NCI-H1092 treated with DMSO at 0.1 percent for 48 hours (cell line): Measurements from ENCODE around the gene PRSS23.
"Not testable (repeated sequence)": the region's sequence is repeated elsewhere in the genome, so short reads cannot be mapped to it uniquely, and the experiment has no call there.

Experiments
- DNase-seq: peaks from one replicate; lab custom pipeline; 2025; lab: John Stamatoyannopoulos, UW

The PRSS23 gene

GRCh38 chr11:86800076-86800959 lies at the start of gene PRSS23:
Gene PRSS23, plus strand, starts transcription at chr11:86800542. Its CDS starts 7,102 bp downstream, at chr11:86807644.
- DNase-seq, result peak; percentile 72

DNA sequence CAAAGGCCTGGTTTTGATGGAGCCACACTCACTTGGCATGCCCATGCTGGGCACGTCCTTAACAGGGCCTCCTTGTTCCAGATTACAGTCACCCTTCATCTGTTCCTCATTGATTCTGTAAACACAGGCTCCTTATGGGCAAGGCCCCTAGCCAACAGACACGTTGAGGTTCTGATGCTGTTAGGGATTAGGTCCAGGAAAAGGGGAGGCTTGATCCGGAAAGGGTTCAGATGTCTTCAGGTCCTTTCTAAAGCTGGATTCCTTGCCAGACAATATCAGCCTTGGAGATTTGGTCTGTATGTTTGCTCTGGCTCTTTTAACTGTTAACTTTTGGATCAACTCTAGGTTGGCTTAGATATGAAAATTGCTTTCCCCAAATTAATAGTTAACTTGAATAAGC lies 46.9 kb upstream of the PRSS23 start:
- DNase-seq, result no peak

GRCh38 chr11:86755146-86755545 lies 45.2 kb upstream of the PRSS23 start:
- no peak for DNase-seq

- no peak for DNase-seq
These were observed 42.2 kb upstream of the PRSS23 start for GRCh38 chr11:86758171-86758570.

GRCh38 chr11:86760577-86760976 lies 39.8 kb upstream of the PRSS23 start:
- DNase-seq, result no peak

DNA sequence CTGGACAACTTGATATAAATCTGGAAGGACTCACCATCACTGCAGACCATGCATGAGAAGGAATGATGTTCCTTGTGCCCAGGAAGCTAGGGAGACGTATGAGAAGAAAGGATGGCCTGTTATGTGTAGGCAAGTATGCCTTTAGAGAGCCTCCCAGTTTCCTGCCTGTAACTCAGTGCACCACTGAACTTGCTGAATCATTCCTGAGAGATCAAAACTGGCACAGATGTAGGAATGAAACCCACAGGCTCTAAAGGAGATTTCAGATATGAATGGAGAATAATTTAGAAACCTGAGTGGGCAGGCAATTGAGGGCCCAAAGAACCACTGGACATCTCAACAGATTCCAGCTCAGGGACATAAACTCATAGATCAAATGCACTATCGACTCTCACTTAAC lies 38.4 kb upstream of the PRSS23 start:
- DNase-seq, result no peak

- no peak for DNase-seq
These were observed 35.1 kb upstream of the PRSS23 start for GRCh38 chr11:86765203-86765602.

DNA sequence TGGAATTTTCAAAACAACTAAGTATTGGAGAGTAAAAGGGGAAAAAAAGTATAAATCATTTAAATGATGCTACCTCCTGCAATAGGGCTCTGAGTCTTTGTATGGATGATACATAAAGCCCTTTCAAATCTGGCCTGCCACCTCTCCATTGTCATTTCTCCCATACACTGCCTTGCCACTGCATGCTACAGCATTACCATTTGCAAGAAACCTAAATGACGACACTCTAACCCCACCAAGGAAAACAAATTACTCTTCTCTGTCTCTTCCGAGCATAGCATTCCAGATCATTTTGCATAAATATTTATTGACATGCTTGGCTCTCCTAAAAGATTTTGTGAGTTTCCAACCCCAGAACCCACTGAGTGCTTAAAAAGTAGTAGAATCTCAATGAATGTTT lies 34.5 kb upstream of the PRSS23 start:
- no peak for DNase-seq

GRCh38 chr11:86769219-86769618 lies 31.1 kb upstream of the PRSS23 start:
- no peak for DNase-seq

GRCh38 chr11:86770473-86771027 lies 29.8 kb upstream of the PRSS23 start:
- DNase-seq, result not testable (repeated sequence)

- DNase-seq, result no peak
These were observed 27.3 kb upstream of the PRSS23 start for GRCh38 chr11:86772999-86773398.

- no peak for DNase-seq
These were observed 26.7 kb upstream of the PRSS23 start for GRCh38 chr11:86773513-86774252.

- no peak for DNase-seq
These were observed 25.9 kb upstream of the PRSS23 start for GRCh38 chr11:86774417-86774816.

DNA sequence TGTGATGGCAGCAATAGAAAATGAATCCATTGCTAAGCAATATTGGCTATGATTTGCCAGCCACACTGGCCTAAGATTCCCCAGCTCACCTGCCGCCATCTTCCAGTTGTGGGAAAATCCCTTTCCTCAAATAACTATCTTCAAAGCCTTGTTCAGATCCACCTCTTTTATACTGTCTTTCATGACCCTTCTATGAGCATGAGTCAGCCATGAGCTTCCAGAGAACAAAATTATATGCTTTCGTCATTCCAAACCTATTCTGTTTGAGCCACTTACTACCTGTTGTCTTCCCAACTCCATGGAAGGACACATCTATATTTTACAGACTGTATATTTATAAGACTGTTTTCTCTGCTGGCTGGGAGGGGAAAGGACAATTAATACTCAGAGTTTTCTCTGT lies 25.0 kb upstream of the PRSS23 start:
- no peak for DNase-seq

DNA sequence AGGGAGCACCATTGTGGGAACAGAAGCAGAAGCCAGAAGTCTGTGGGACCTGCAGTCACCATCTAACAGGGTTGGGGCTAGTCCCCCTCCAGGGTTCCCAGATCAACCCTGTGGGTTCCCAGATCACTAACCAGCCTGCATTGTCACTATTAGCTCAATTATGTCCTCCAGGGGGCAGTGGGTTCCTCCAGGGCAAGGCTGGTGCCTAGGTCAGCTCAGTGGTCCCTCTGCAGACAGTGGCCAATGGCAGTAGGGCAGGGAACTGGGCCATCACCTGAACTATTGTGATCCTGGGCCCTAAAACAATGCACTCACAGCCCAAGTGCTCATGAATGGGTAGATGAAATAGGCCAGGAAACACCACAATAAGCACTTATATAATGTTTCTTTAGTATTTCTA lies 18.8 kb upstream of the PRSS23 start:
- no peak for DNase-seq

GRCh38 chr11:86782742-86783141 lies 17.6 kb upstream of the PRSS23 start:
- no peak for DNase-seq

DNA sequence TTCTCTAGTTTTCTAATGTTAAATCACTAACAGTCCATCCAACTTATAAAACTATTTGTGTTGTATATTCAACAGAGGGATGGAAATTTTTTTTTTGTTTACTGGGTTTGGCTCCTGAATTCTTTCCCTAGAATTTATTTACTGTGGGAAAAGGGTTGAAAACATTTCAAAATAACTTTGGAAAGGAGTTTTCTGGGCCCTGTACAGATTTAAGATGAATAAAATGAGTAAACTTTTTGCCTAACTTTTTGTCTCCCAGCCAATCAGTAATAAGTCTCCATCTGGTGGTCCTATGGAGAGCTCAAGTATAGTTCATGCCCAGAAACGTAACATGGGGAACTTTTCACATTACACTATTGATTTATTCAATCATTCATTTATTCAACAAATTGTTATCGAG lies 16.7 kb upstream of the PRSS23 start:
- DNase-seq, result no peak

- no peak for DNase-seq
These were observed 16.1 kb upstream of the PRSS23 start for GRCh38 chr11:86784241-86784681.

DNA sequence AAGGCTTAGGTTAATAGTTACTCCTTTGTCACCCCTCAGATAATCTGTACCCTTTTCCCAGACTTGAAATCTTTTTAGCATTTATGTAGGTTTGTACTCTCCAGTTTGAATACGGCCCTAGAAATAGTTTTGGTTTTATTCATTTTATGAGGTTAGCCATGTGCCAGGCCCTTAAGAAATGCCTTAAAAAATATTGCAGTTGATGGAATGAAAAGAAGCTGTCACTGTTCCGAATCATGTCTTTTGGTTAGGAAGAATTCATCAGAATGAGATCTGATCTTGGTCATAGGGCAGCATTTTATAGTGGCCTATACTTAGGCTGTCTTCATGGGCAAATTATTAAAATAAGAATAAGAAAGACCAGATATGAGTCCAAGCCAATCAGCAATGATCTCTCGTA lies 14.8 kb upstream of the PRSS23 start:
- DNase-seq, result no peak

- no peak for DNase-seq
These were observed 13.3 kb upstream of the PRSS23 start for GRCh38 chr11:86787018-86787536.

- no peak for DNase-seq
These were observed 12.7 kb upstream of the PRSS23 start for GRCh38 chr11:86787656-86788055.

DNA sequence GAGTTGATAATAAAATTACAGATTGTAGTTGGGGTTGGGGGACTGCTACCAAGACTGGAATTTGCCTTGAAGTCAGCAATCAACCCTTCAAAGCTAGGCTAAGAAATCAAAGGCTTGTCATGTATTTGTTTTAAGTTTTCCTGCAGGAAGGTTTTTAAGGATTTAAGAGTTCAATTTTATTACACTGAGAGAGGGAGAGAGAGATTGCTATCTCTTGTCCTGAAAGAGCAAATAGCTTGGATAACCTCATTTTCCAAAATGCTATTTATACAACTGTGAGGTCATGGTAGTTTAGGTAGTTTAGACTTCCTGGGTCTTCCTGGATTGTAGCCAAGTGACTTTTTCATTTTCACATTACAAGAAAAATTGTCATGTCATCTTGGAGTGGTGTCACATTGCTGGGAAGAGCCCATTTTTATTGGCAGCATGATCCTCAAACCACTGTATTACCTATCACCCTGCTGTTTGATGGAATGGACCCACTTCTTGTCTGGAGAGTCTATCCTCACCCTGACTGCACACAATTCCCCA lies 10.1 kb upstream of the PRSS23 start:
- DNase-seq, result no peak
